HG02943 (cell line): ENCODE data around the gene EIF5.
A peak's percentile ranks its signal among the peaks of the same experiment; 100 is the strongest.

Experiments
- ATAC-seq: cut with Tn5 transposase; IDR thresholded peaks from one replicate; pipeline ENCODE4 v1.9.1; 2021; ENCODE audit warnings: mild to moderate bottlenecking, low read depth, moderate library complexity; ENCODE audit not compliant: unreplicated experiment

Gene EIF5

DNA sequence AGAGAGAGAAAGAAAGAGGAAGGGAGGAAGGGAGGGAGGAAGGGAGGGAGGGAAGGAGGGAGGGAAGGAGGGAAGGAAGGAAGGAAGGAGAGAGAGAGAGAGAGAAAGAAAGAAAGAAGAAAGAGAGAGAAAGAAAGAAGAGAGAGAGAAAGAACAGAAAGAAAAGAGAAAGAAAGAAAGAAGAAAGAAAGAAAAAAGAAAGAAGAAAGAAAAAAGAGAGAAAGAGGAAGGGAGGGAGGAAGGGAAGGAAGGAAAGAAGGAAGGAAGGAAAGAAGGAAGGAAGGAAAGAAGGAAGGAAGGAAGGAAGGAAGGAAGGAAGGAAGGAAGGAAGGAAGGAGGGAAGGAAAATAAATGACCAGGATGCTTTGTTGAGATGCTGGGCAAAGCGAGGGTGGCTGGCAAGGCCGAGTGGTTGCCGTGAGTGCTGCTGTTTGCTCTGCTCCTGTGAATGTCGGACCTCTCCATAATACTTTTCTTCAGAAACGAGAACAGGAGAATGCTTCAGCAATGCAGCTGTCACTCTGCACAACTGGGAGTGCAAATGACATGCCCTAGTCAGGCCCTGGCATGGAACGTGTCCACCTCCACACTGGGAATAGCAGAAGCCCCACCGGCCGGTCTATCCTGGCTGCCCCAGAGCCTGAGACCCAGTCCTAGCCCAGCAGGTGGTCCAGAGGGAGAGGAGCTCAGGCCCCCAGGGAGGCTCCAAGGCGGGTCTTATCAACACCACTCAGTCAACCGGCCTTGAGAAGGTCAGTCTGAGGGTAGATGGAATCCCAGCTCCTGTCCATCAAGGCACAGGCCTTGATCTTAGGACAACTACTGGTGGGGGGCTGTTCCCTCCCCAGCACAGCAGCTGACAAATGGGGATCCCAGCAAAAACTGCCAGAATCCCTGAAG, 25.1 kb upstream of the EIF5 start:
- no peak for ATAC-seq

DNA sequence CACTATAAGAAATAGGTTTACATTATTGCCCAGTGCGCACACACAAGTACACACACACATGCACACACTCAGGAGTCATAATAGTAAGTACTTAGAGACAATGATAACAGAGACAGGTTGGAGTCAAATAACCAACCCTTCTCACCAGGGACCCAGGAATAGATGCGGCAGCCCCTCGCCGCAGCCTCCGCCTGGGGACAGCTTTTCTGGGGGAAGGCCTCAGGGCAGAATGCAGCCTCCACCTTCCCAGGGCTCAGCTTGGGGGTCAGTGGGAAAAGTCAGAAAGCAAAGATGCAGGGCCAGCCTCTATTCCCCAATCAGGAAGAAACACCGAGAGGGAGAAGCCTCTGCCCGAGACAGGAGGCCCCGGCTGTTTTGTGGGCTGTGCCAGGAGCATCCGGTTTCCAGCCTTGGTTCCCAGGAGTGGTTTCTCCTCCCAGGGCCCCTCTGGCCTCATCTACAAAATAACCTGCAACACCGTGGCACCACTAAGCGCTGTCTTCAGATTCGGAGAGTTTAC, 23.4 kb upstream of the EIF5 start:
- no peak for ATAC-seq

DNA sequence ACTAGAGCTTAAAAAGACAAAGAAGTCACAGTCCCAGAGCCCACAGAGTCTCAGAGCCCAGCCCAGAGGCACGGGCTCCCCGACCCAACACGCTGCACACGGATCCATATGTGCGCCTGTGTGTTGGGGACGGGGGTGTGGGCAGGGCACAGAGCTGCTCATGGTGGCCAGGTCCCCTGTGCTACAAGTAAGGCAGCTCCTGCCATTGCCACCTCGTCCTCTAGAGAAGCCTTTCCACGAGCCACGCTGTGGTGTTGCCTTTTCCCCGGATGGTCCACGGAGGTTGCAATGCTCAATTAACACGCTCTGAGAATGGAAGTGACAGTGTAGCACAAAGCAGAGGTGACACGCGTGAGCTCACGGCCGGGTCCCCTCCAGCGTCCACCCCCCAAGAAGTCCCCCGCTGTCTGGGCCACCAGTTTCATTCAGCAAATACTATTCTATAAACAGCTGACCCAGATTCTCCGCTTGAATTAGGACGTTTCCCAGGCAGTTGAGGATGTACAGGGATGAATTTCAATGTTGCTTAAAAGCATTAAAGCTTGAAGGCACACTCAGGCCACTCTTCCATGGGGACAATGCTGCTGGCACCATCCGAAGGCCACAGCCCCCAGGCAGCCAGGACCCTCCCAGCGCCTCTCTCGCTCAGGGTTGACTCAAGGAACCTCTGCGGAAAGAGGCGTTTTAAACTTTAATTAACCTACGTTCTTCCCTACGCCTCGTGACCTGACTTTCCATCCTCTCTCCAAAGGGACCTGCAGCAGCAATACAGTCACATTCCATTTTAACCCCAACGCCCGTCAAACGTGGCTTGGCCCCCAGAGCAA, 22.7 kb upstream of the EIF5 start:
- no peak for ATAC-seq

DNA sequence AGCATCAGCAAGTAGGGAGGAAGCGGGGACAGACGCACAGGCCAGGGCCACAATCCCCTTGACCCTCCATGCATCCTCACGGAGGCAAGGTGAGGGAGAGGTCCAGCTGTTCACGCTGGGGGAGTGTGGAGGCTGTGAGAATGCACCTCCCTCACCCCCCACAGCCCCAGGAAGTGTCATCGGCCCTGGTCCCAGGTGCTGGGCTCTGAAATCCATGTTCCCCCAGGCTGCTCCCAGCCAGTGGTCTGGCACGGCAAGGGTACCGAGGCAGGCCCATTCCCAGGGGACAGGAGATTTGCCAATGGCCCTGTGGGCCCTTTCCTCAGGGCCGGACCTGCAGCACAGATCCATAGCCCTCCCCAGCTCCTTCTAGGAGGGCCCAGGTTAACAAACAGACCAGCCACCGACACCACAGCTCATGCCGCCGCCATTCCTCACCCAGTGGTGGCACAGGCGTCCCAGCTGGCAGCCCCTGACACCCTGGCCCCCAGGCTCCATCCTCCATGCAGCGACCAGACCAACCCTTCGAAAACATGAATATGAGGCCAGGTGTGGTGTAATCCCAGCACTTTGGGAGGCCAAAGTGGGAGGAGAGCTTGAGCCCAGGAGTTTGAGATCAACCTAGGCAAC, 21.9 kb upstream of the EIF5 start:
- ATAC-seq: no peak

DNA sequence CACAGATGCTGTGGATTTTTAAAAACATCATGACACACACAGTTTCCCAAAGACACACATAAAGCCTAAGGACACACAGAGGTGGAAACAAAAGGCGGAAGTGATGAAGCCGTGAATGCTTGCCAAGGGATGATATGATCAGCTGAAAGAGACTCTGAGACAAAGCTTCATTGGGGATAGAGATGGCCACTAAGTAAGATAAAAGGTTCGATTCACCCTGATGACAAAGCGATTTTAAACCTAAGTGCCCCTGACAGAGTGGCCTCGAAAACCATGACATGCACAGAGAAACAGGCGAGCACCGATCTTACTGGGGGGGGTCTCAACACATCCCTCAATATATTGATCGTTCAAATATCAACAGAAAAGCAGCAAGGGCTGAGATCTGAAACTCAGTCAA, 20.3 kb upstream of the EIF5 start:
- ATAC-seq: no peak

- ATAC-seq: no peak
Measured at GRCh38 chr14:103314496-103315277, 19.4 kb upstream of the EIF5 start.

DNA sequence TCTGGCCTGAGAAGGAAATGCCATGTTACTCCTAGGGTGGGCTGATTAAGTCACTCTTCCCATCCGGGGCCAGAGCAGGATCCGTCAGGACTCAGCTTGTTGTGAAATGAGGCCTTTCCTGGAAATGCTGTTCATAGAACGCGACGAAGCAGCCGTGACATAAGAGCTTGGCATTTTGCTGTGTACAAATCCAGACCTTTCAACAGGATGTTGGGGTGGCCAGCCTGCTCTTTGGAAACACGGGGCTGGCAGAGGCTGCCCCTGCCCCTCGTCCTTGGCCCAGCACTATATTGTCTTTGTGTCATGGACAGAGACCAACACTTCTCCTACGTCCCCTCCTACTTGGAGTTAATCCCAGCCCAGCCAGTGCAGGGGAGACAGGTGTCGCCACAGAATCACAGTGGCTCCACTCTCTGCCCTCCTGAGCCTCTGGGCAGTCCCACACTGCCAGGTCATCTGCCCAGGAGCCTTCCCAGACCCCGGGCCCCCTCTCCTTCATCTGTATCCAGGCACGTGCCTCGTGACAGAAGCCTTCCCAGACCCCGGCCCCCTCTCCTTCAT, 18.6 kb upstream of the EIF5 start:
- ATAC-seq: no peak

- ATAC-seq: no peak
Measured at GRCh38 chr14:103315941-103316340, 18.1 kb upstream of the EIF5 start.

DNA sequence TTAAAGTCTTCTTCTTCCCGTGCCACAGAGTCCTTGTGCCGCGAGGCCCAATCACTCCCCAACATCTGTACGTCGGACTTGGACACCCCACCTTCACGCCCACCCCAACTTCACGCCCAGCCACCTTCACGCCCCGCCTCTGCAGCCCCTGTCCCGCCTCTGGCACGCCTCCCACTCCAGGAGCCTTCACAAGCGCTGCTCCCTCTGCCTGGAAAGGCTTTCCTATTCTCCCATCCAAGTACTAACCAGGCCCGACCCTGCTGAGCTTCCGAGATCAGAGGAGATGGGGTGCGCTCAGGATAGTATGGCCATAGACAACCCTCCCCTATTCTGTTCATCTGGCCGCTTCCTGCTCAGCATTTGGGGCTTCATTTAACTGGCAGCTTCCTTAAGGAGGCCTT, 17.3 kb upstream of the EIF5 start:
- no peak for ATAC-seq

GRCh38 chr14:103317251-103317650, 16.8 kb upstream of the EIF5 start:
- no peak for ATAC-seq

DNA sequence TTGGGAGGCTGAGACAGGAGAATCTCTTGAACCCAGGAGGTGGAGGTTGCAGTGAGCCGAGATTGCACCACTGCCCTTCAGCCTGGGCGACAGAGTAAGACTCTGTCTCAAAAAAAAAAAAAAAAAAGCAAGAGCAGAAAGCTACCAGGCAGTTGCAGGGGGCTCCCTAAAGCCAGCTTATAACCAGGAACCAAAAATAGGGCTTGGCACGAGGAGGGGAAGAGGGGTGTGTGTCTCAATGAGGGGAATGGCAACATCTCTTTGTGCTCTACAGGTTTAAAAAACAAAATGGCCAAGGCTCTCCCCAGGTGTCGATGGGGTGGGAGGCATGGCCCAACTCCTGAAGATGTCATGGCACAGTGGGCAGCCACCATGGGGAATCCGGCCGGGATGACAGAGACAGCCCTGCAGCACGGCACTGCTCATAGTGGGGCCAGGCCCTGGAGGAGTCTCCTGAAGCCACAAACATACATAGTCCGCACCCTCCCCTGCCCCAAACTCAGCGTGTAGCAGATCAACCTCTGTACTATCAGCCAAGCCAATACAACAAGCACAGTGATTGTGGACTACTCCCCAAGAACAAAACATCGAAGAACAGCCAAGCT, 16.0 kb upstream of the EIF5 start:
- no peak for ATAC-seq

GRCh38 chr14:103318750-103319419, 15.2 kb upstream of the EIF5 start:
- ATAC-seq: no peak

DNA sequence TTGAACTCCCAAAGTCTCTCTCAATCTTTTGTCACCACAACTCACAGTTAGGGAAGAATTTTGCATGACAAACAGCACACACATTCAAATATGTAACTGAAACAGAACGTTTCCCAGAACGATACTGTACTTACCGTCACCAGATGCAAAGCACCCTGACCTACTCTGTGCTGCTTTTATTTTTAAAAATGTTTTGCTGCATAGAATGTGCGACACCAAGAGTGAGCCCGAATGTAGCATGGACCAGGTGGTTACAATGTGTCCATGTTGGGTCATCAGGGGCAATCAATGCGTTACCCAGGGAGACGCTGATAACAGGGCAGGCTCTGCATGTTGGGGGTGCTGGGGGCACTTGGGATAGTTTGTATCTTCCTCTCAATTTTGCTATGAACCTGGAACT, 14.6 kb upstream of the EIF5 start:
- peak; percentile 70 for ATAC-seq

GRCh38 chr14:103326078-103326477, 8.0 kb upstream of the EIF5 start:
- no peak for ATAC-seq

DNA sequence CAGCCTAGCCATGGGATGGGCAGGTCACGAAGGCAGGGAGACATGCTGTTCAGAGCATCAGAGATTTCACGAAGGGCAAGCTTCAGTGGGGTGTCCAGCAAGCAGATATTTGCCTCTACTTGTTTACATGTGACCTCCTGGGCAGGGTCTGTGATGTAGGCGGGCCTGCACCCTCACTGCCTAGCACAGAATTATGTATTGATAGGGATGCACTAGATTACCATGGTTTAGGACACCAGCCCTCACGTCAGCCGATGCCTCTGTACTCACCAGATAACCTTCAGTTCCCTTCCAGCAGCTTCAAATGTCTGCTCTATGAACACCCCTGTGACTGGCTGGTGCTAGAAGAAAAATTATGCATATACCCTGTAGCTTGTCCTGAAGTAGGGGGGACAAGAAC, 5.1 kb upstream of the EIF5 start:
- ATAC-seq: no peak

DNA sequence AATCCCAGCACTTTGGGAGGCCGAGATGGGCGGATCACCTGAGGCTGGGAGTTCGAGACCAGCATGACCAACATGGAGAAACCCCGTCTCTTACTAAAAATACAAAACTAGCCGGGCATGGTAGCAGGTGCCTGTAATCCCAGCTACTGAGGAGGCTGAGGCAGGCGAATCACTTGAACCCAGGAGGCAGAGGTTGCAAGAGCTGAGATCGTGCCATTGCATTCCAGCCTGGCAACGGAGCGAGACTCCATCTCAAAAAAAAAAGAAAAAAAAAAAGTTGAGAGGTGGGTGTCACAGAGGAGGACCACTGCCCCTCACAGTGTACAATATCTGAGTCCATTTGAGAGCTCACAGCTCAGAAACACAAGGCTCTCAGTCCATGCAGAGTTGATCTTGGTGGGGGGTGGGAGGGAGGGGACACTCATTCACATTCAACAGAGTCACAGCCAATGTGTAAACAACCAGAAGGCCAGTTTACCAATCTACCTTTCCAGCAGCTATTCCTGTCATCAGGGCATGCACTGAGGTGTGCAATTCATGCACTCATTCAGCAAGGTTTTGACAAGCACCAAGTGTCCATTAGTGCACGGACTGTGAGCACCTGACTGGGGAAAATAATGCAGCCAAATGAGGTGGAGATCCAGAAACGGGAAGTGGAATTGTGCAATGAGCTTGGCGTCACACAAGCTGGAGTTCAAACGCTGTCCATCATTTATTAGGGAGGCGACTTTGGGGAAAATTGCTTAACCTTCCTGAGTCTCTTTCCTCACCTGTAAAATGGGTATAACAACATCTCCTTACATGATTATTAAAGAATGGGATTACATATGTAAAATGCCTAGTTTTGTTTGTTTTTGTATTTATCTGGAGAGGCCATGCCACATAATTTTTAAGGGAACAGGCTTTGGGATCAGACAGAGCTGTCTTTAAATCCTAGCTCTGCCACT, 4.4 kb upstream of the EIF5 start:
- ATAC-seq: no peak

GRCh38 chr14:103330536-103330935, 3.5 kb upstream of the EIF5 start:
- no peak for ATAC-seq
